Panc1 (cell line): ENCODE data around the gene HPDL. TPM values are rescaled to one million over a fixed set of nuclear protein-coding genes. Genes with fewer than 3 reads are reported as not detected.

Experiments used
- ATAC-seq: fragments of 200-7000 bp; cut with Tn5 transposase; 2 replicates; pipeline ENCODE4 v1.9.1; 2020; ENCODE audit warnings: mild to moderate bottlenecking, moderate library complexity
- BruUV-seq: library from RNA; stranded (reverse); fragments of 400-500 nt; replicated peaks from 2 replicates; lab custom pipeline; 2021; lab: Mats Ljungman, UMichigan
- CTCF ChIA-PET: fragments of 300-600 bp; sonication (Branson Sonifier 250); formaldehyde crosslinking; loops from one replicate; lab custom pipeline; 2022; ENCODE audit warnings: antibody characterized with exemption; lab: Charles Lee
- POLR2A ChIA-PET: fragments of 300-600 bp; sonication (Branson Sonifier 250); formaldehyde crosslinking; loops from one replicate; lab custom pipeline; 2022; ENCODE audit warnings: antibody characterized with exemption; lab: Charles Lee
- DNase-seq: peaks from one replicate; pipeline ENCODE4 v3.0.0-alpha.2; 2010; ENCODE audit warnings: low read depth, low spot score
- H3K27ac ChIP-seq: 2 replicates; pipeline ENCODE4 v1.5.1; 2011; ENCODE audit warnings: mild to moderate bottlenecking, low read length, inconsistent platforms
- H3K27me3 ChIP-seq: fragments of 200-500 bp; sonication (Bioruptor generic); 2 replicates; pipeline ENCODE4 v1.6.0; 2014; ENCODE audit warnings: low read length, inconsistent platforms; ENCODE audit not compliant: control insufficient read depth, insufficient read depth
- H3K36me3 ChIP-seq: fragments of 200-500 bp; sonication (Bioruptor generic); 2 replicates; pipeline ENCODE4 v1.5.1; 2014; ENCODE audit warnings: inconsistent platforms, mild to moderate bottlenecking, low read length, moderate library complexity; ENCODE audit not compliant: control insufficient read depth, insufficient read depth
- H3K4me1 ChIP-seq: 2 replicates; pipeline ENCODE4 v1.5.1; 2011; ENCODE audit warnings: inconsistent platforms, mild to moderate bottlenecking, low read length, moderate library complexity; ENCODE audit not compliant: control insufficient read depth, insufficient read depth
- H3K4me3 ChIP-seq, 2 experiments: 2 replicates each; pipeline ENCODE4 v1.5.1; 2011 to 2012; ENCODE audit warnings: low read depth in 2 of 2, low read length in 2 of 2, mild to moderate bottlenecking in 2 of 2, inconsistent platforms in 1 of 2, moderate library complexity in 1 of 2
- H3K9me3 ChIP-seq: fragments of 200-500 bp; sonication (Bioruptor generic); 2 replicates; pipeline ENCODE4 v1.5.1; 2014; ENCODE audit warnings: low read depth, mild to moderate bottlenecking, inconsistent platforms, low read length, moderate library complexity; ENCODE audit not compliant: control insufficient read depth, insufficient read depth
- POLR2AphosphoS5 ChIP-seq: IDR thresholded peaks from 2 replicates; pipeline ENCODE4 v1.6.1; 2012; ENCODE audit warnings: mild to moderate bottlenecking, low read depth, low read length, moderate library complexity
- SIN3A ChIP-seq: IDR thresholded peaks from 2 replicates; pipeline ENCODE4 v1.6.1; 2012; ENCODE audit warnings: low read depth, mild to moderate bottlenecking, low read length, moderate library complexity, borderline replicate concordance; ENCODE audit not compliant: insufficient read depth
- TCF7L2 ChIP-seq: IDR thresholded peaks from 2 replicates; pipeline ENCODE4 v1.6.1; 2011; ENCODE audit warnings: mild to moderate bottlenecking, low read depth, low read length, inconsistent platforms
- in situ Hi-C: cut with HindIII; loops from 2 replicates; pipeline ENCODE4 v1.10.0; 2016; ENCODE audit warnings: low sequenced_read_pairs, low pct_unique_long_range_greater_than_20kb
- intact Hi-C: fragments of 100-400 bp; cut with micrococcal nuclease; formaldehyde crosslinking; loops from one replicate; pipeline ENCODE4 v1.10.0; 2022; ENCODE audit not compliant: unreplicated experiment
- total RNA-seq: library from RNA; stranded (reverse); gene quantifications from one replicate; pipeline ENCODE4 v1.2.1, GENCODE V29; 2021; ENCODE audit not compliant: unreplicated experiment
- TF ChIP-seq, protein P1 (sequence below), 2 experiments: IDR thresholded peaks; 2 replicates each; pipeline ENCODE4 v1.6.1; 2011 to 2012; ENCODE audit warnings: low read depth in 2 of 2, control low read depth in 1 of 2, low read length in 1 of 2, mild to moderate bottlenecking in 1 of 2, moderate library complexity in 1 of 2; ENCODE audit not compliant: insufficient read depth in 1 of 2
- TF ChIP-seq, protein P2 (sequence below): fragments of 450-650 bp; IDR thresholded peaks from 2 replicates; pipeline ENCODE4 v1.5.1; 2017; ENCODE audit warnings: mild to moderate bottlenecking

HPDL gene
- total RNA-seq, 1 experiment from 2014 or later, result 1.9 TPM

DNA sequence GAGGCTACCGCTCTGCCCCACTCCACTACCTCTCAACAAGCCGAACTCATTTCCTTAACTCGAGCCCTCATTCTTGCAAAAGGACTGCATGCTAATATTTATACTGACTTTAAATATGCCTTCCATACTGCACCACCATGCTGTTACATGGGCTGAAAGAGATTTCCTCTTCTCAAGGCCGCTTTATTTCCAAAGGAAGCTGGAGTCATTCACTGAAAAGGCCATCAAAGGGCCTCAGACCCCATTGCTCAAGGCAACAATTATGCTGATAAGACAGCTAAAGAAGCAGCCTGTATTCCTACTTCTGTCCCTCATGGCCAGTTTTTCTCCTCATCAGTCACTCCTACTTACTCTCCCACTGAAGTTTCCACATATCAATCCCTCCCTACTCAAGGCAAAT, 6.9 kb upstream of the HPDL start:
- POLR2A ChIA-PET, result no interaction called here
- H3K27me3 ChIP-seq, result no peaks in the 10 kb centered on the region
- no peak overlapping the region for H3K27ac ChIP-seq
- intact Hi-C loops, result no loop called here
- TF ChIP-seq, protein P1, sequence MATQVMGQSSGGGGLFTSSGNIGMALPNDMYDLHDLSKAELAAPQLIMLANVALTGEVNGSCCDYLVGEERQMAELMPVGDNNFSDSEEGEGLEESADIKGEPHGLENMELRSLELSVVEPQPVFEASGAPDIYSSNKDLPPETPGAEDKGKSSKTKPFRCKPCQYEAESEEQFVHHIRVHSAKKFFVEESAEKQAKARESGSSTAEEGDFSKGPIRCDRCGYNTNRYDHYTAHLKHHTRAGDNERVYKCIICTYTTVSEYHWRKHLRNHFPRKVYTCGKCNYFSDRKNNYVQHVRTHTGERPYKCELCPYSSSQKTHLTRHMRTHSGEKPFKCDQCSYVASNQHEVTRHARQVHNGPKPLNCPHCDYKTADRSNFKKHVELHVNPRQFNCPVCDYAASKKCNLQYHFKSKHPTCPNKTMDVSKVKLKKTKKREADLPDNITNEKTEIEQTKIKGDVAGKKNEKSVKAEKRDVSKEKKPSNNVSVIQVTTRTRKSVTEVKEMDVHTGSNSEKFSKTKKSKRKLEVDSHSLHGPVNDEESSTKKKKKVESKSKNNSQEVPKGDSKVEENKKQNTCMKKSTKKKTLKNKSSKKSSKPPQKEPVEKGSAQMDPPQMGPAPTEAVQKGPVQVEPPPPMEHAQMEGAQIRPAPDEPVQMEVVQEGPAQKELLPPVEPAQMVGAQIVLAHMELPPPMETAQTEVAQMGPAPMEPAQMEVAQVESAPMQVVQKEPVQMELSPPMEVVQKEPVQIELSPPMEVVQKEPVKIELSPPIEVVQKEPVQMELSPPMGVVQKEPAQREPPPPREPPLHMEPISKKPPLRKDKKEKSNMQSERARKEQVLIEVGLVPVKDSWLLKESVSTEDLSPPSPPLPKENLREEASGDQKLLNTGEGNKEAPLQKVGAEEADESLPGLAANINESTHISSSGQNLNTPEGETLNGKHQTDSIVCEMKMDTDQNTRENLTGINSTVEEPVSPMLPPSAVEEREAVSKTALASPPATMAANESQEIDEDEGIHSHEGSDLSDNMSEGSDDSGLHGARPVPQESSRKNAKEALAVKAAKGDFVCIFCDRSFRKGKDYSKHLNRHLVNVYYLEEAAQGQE (IDR thresholded peaks at IDR 0.05; ENCODE audit: insufficient read depth in 1 of 2, low read depth in 2 of 2, low read length in 1 of 2), result no peak
- TF ChIP-seq, protein P2, sequence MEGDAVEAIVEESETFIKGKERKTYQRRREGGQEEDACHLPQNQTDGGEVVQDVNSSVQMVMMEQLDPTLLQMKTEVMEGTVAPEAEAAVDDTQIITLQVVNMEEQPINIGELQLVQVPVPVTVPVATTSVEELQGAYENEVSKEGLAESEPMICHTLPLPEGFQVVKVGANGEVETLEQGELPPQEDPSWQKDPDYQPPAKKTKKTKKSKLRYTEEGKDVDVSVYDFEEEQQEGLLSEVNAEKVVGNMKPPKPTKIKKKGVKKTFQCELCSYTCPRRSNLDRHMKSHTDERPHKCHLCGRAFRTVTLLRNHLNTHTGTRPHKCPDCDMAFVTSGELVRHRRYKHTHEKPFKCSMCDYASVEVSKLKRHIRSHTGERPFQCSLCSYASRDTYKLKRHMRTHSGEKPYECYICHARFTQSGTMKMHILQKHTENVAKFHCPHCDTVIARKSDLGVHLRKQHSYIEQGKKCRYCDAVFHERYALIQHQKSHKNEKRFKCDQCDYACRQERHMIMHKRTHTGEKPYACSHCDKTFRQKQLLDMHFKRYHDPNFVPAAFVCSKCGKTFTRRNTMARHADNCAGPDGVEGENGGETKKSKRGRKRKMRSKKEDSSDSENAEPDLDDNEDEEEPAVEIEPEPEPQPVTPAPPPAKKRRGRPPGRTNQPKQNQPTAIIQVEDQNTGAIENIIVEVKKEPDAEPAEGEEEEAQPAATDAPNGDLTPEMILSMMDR, result no peak
- no peak for TF ChIP-seq POLR2AphosphoS5
- TF ChIP-seq TCF7L2, result no peak
- TF ChIP-seq SIN3A, result no peak
- H3K36me3 ChIP-seq, result no peaks in the 10 kb centered on the region
- DNase-seq (no peak), ATAC-seq (no peak)
- CTCF ChIA-PET, result no interaction called here
- no TSS peak for BruUV-seq
- no peaks in the 10 kb centered on the region for H3K9me3 ChIP-seq
- in situ Hi-C loops, result no loop called here
- no peak overlapping the region for H3K4me3 ChIP-seq
- H3K4me1 ChIP-seq, result no peaks in the 10 kb centered on the region

DNA sequence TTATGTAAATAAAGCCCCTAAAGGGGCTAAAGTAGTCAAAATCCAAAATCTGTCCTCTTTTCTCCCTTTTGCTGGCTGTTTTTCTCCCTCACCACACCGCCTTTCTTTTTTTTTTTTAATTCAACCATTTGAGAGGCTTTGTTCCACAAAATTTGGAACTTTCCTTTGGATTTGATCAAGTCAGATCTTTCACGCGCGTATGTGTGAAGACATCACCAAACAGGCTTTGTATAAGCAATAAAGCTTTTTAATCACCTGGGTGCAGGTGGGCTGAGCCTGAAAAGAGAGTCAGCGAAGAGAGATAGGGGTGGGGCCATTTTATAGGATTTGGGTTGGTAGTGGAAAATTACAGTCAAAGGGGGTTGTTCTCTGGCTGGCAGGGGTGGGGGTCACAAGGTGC, 5.3 kb upstream of the HPDL start:
- H3K36me3 ChIP-seq, result no peaks in the 10 kb centered on the region
- ATAC-seq (no peak), DNase-seq (no peak)
- H3K27ac ChIP-seq, result no peak overlapping the region
- POLR2A ChIA-PET, result no interaction called here
- intact Hi-C loops, result no loop called here
- in situ Hi-C loops, result no loop called here
- H3K27me3 ChIP-seq, result no peaks in the 10 kb centered on the region
- TF ChIP-seq TCF7L2 (no peak), SIN3A (no peak)
- TF ChIP-seq, protein P2, result no peak
- CTCF ChIA-PET, result interaction anchor here (0.7 kb wide), 1 partner anchor 112 kb away, joined by 3 read pairs; no protein-coding TSS in a partner anchor
- H3K9me3 ChIP-seq, result no peaks in the 10 kb centered on the region
- BruUV-seq, result no TSS peak
- H3K4me3 ChIP-seq, result no peak overlapping the region
- H3K4me1 ChIP-seq, result peaks cover 7% of the 10 kb centered on the region; the same call in 1 of the 2 replicates
